Hematopoietic multipotent progenitor cell treated with erythropoietin and hydrocortisone succinate and interleukin-3 and kit ligand, for 17 days (in vitro differentiated cells): ENCODE results near the gene TYRP1.
"Not testable (repeated sequence)": the region's sequence is repeated elsewhere in the genome, so short reads cannot be mapped to it uniquely, and the experiment has no call there.

Experiments used
- DNase-seq: peaks from one replicate; pipeline ENCODE4 v3.0.0-alpha.2; 2015; ENCODE audit warnings: low spot score

TYRP1 gene, protein sequence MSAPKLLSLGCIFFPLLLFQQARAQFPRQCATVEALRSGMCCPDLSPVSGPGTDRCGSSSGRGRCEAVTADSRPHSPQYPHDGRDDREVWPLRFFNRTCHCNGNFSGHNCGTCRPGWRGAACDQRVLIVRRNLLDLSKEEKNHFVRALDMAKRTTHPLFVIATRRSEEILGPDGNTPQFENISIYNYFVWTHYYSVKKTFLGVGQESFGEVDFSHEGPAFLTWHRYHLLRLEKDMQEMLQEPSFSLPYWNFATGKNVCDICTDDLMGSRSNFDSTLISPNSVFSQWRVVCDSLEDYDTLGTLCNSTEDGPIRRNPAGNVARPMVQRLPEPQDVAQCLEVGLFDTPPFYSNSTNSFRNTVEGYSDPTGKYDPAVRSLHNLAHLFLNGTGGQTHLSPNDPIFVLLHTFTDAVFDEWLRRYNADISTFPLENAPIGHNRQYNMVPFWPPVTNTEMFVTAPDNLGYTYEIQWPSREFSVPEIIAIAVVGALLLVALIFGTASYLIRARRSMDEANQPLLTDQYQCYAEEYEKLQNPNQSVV

DNA sequence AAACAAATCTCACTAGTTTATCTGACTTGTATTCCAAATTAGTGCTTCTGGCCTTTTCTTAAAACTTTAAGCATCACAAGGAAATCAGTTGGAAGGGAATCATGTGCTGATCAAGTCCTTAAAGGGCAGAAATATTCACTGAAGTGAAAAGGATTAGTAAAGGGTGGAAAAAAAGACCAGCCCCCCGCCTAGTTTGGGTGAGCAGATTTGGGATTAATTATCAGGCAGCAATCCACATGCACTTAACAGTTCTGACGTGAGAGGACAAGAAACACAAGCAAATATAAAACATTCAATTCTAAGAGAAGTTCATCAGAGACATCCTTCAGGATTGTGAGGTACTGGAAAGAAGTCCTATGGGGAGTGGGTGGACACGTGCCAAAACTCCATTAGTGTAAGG is at the start of gene TYRP1:
TYRP1 (plus strand) TSS at position 245 of the 400 bp plus-strand sequence. CDS start 612 bp downstream, outside the sequence.
- DNase-seq = no peak

GRCh38 chr9:12643686-12644085 is 49.5 kb upstream of the TYRP1 start:
- DNase-seq = no peak

DNA sequence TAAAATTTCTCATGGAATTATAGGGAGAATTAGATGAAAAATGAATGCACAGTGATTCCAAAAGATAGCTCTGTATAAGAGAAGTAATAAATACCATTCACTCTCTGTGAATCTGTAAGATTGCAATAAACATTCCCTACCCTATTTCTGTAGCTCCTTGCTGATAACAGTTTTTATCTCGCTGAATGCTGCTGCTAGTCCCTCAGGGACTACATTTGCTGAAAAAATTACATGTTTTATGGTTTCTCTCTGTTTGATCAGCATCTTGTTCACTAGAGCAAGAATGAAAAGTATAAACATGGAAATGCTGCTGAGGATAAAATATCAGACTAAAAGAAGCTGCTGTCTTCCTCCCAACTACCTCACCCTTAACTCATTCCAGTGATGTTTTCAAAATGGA is 44.3 kb upstream of the TYRP1 start:
- no peak for DNase-seq

DNA sequence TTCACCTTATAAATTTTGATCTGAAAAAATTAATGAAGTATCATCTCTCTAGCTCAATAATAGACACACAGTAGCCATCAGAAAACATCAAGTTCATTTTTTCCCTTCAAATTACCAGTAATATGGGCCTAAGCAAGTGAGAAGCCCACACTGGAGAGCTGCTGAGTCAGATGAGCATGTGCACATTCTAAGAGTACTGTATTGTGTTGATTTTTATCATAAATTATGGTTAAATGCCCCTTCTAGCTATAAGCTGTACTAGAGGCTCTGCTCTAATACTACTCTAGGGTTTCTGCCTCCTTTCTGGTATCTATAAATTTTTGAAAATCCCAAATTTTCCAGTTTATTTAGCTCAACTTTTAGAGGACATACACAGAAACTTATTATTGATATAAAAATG is 42.1 kb upstream of the TYRP1 start:
- no peak for DNase-seq

- DNase-seq = no peak
Observed at GRCh38 chr9:12652973-12653372, 40.2 kb upstream of the TYRP1 start.

GRCh38 chr9:12656803-12657202 is 36.4 kb upstream of the TYRP1 start:
- no peak for DNase-seq

- DNase-seq = no peak
Observed at GRCh38 chr9:12657233-12657632, 36.0 kb upstream of the TYRP1 start.

- DNase-seq = no peak
Observed at GRCh38 chr9:12657998-12658397, 35.2 kb upstream of the TYRP1 start.

GRCh38 chr9:12658531-12659209 is 34.5 kb upstream of the TYRP1 start:
- DNase-seq = no peak

DNA sequence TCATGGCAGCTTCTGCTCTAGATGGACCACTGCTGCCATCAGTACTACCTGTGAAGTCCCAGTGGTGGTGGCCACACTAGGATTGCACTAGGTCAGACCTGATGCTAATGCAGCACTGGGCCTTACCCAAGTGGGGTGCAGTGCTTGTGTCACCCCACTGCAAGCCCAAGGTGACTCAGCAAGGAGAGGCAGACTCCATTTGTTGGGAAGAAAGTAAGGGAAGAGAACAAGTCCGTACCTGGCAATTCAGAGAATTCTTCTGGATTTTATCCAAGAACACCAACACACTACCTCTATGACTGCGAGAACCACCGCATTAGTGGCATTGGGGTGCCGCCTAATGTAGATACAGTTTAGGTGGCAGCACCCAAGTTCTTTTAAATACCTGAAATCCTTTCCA is 34.0 kb upstream of the TYRP1 start:
- no peak for DNase-seq

- no peak for DNase-seq
Observed at GRCh38 chr9:12666813-12667212, 26.4 kb upstream of the TYRP1 start.

DNA sequence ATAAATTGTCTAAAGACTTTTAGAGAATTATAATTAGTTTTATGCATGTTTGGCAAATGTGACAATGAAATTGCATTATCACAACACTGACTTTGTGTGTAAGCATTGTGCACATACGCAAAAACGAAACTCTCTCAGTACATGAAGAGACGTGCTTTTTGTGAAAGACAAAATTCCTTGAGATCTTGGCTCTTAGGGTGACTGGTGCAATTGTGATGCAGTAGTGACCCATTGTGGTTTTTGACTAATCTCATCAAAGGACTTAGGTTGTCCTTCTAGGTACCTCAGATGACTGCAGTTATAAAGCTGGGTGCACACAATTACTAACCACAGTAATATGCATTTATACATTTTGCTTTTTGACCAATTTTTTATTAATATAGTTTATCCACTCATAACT is 25.3 kb upstream of the TYRP1 start:
- no peak for DNase-seq

DNA sequence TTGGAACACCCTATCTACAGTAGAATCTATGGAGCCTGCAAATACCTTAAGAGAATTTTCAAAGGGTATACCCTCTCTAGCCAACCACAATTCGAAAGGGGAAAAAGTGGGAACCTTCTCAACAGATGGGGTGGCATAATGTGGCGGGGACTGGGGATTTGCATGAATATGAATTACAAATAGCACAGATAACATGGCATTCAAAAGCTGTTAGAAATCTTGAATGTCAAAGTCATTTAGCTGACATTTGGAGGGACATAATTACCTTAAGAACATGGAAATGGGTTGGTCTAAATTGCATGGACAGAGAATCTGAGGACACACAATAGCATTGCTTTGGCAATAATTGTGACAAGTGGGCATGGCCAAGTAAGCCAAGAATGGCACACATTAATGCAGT is 23.2 kb upstream of the TYRP1 start:
- no peak for DNase-seq

DNA sequence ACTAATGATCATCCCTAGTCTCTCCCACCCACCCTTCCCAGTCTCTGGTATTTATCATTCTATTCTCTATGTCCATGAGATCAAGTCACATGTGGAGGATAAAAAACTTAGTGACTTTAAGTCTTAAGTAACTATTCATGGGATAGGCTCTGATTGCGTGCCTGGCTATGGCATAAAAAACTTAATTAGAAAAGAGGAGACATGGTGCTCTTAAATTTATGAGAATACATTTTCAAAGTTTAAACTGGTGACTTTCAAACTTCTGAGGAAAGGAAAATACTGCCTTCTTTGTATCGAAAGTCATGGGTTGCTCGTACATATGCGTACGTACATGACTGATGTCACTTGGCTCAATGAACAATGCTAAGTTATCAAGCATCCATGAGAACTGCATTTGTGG is 18.2 kb upstream of the TYRP1 start:
- no peak for DNase-seq

- not testable (repeated sequence) for DNase-seq
Observed at GRCh38 chr9:12677462-12678126, 15.6 kb upstream of the TYRP1 start.

DNA sequence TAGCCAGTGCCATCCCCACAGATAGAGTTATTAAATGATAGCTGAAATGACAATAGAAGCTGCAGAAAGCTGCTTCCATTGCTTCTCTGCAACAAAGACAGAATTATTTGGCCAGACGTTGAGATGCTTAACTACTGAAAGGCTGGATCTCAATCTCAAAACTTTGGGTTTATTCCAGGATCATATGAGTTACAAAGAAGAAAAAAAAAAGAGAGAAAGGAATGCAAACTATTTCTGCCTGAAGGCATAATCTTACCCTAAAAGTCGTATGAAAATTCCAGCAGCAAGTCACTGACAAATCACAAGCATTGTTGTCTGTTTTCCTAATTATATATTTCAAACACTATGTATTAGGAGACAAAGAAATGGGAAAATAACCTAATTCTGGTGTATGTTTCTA is 12.8 kb upstream of the TYRP1 start:
- DNase-seq = no peak

- no peak for DNase-seq
Observed at GRCh38 chr9:12680757-12681156, 12.4 kb upstream of the TYRP1 start.

- DNase-seq = no peak
Observed at GRCh38 chr9:12681620-12682019, 11.6 kb upstream of the TYRP1 start.

DNA sequence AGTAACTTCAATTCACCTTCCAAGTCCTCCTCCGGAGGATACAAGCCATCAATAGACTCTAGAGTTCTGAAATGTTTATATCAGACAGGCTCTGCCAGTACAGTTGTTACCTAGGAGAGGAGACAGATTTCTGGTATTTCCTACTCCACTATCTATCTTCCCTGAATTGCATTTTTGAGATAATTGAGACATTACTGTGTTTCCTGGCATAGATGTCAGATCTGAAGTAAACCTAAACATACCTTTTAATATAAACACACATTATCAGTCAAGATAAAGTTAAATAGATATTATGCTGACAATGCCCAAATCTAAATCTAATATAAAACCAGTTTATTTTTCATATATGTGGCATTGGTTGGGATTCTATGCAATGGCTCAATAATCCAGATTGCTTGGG is 8.2 kb upstream of the TYRP1 start:
- DNase-seq = no peak

DNA sequence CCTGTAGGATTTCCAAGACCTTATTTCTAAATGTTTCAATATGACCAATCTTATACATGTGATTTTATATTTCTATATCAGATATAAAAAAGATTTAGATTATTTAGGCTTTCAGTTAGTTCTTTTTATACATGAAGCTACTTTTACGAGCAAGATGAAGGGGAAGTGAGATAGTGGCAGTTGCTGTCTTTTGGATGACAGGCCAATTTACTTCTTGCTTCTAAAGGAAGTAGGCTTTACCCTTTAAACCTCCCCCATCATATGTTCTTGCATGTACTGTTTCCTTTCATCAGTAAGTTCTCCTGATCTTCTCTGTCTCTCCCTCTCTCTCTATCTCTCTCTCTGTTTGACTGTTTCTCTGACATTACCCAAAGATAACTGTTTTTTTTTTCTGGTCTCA is 4.0 kb upstream of the TYRP1 start:
- no peak for DNase-seq

- no peak for DNase-seq
Observed at GRCh38 chr9:12694013-12694412, 828 bp downstream of the TYRP1 start.

DNA sequence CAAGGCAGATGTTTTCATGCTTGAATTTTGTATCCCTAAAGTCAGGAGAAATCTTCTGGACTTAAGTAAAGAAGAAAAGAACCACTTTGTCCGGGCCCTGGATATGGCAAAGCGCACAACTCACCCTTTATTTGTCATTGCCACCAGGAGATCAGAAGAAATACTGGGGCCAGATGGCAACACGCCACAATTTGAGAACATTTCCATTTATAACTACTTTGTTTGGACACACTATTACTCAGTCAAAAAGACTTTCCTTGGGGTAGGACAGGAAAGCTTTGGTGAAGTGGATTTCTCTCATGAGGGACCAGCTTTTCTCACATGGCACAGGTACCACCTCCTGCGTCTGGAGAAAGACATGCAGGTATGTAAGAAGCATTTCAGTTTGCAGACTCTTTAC is 2.3 kb downstream of the TYRP1 start:
- no peak for DNase-seq
